NCI-H1417 (cell line): ENCODE measurements around the gene TTC12.
"Not testable (repeated sequence)": the region's sequence is repeated elsewhere in the genome, so short reads cannot be mapped to it uniquely, and the experiment has no call there.

Experiments used
- DNase-seq, 3 experiments: peaks; one replicate each; lab custom pipeline; 2025; lab: John Stamatoyannopoulos, UW

Gene TTC12

DNA sequence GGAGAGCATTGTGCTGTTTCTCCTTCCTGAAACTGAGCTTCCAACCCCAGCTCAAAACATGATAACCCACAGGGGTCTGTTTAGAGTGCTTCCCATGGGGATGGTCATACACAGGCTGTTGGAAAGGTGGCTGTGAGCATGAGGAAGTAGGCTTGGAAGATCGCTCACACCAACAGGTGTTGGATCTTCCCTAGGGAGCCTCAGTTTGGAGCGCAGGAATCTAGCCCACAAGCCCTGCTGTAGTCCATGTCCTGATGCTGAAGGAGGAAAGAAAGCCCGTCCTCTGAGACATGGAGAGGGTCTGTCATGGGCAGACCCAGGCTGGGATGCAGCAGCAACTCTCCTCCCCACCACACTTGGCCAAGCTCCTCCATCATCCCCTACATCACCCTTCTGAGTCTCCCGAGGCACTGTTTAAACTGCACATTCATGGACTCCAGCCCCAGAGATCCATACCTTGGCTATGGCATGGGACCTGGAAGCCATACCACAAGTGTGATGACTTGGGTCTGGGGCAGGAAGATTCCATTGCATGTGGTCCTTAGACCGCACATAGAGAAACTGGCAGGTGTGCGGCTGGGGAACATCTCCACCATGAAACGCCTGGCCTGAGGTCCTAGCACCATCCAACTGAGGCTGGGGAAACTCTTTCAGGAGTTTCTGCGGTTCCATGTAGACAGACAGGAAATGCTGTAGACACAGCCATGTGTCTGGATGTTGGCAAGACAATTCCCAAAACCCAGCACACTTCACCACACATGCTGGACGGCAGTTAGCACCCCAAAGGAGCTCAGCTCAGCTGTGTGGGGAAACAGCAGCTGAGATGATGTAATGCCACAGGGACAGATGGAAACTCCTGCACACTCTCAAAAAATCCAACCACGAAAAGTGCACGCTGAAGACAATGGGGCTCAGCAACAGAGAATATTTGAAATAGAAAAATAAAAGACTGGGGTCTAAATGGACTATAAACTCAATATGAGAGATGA is 27.6 kb upstream of the TTC12 start:
- DNase-seq: no peak

DNA sequence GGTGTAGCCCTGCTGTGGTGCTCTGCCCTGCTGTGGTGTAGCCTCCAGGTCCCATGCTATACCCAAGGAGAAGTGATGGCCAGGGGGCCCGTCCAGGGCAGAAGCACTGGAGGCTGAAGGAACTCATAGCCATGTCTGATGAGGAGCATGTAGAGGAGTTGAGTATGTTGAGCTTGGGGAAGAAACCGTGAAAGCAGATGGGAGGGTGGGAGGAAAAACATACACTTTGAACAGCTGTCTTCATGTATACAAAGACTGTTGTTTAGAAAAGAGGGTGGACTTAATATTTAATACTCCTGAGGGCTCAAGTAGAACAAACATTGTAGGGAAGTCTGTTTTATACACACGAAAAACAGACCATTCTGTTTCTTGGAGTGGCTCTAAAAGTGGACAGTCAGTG is 26.6 kb upstream of the TTC12 start:
- DNase-seq: no peak

DNA sequence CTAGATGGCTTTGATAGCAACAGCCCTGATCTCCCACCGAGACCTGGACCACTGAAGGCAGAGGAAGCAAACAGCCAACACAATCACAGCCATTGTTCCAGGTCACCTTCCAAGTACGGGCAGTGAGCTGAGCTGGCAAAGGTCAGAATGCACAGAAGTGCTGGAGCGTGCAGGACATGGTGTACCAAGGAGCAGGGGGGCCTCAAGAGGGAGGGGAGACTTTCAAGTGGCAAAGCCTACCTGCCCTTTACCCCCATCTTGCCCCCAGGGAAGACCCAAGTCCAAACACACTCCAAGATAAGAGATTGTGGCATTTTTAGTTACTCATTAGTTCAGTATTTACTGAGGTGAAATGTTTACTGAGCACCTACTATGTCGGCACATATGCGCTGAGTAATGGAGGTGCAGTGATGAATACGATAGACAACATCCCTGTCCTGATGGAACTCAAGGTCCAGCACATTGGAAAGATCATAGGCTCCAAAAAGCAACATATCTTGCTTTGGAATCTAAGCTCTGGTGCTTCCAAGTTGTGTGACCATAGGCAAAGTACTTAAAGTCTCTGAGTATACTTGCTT is 26.0 kb upstream of the TTC12 start:
- DNase-seq: no peak

DNA sequence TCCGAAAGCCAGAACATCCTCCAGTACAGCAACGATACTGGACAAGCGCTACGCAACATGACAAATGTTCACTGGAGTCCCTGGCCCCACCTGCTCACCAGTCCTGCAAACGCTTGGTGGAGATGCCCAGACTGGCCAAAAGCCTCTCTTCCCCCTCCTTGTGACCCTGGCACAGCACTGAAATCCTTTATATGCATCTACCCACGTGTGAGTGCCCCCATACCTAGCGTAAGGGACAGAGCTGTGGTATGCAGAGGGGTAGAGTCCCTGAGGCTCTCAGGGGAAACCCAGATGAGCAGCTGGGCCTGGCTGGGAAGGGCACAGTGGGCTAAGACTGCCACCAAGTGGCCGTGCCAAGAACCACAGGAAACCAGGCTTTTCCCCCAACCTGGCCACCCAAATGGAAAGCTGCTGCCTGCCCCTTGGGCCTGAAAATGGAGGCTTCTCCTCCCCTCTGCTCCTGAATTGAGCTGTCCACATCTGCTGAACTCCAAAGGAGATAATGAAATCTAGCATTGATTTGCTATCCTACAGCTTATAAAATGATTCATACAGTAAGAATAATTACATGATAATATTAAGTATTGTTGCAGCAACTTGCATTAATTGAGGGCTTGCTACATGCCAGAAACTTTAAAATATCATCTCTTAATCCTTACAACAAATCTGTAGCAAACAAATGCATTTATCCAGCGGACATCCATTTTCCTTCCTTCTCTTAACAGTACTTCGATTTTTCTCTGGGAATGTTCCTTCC is 24.8 kb upstream of the TTC12 start:
- DNase-seq: peak; percentile 59 to 79 (median 64)

DNA sequence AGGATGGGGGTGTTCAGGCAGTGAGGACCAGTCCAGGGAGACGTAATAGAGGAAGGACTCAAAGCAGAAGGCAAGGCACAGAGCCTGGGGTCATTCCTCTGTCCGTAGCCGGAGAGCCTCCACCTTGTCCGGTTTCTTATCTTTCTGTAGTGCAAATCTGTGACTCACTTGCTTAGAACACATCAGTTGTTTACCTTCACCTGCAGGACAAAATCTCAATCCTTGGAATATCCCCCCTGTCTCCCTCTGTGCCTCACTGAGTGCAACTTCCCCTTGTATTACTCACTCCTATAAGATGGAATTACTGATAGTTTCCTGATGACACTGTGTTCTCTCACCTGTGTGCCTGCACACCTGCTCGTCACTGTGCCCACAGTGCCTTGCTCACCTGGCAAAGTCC is 20.4 kb upstream of the TTC12 start:
- DNase-seq: no peak

DNA sequence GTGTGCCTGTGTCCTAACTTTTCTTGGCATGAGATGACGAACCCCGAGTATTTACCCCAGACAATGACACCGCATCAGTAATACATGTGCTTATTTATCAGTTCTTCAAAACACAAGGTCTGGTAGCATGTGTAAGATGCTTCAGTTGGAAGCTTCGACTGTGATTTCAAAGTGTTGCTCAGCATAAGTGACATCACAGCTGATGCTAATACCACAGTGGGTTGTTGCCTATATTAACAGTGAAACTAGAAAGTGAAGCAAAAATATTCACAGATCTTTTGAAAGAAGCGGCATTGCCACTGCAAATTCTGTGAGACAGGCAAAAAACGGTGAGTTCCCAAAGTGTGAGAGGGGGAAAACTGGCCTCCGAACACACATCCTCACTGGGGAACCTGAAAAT is 18.4 kb upstream of the TTC12 start:
- DNase-seq: no peak

DNA sequence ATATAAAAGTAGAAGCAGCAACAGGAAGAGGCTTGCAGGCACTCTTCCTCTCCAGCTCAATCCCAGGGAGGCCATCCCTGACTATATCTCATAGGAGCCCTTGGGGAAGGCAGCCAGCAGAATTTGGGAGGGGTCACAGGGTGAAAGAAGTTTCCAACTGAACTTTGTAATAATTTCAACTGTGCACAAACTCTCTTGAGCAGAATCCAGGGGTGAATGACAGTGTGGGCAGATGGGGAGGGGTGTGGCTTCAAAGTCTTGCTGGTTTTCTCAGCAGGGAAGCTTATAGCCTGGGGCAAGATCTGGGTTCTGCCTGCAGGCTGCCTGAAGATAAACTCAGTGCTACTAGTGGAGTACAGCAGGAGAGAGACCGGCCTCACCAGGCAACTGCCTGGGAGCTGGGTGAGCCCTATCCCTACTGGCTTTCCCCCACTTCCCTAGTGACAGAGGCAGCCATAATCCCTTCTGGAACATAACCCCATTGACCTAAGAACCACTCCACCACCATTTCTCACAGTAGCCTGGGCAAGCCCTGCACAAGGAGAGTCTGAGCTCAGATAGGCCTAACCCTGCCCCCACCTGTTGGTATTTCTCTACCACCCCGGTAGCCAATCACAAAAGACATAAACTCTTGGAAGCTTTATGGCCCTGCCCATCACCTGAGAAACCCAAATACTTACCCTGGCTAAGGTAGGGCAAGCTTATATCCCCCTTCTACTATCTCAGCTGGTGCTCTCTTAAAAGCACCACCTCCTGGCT is 17.8 kb upstream of the TTC12 start:
- DNase-seq: peak in 2 of 3 experiments; percentile 51 to 58

DNA sequence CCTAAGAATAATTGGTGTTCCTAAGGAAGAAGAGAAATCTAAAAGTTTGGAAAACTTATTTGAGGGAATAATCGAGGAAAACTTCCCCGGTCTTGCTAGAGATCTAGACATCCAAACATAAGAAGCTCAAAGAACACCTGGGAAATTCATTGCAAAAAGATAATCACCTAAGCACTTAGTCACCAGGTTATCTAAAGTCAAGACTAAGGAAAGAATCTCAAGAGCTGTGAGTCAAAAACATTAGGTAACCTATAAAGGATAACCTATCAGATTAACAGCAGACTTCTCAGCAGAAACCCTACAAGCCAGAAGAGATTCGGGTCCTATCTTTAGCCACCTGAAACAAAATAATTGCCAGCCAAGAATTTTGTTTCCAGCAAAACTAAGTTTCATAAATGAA is 15.9 kb upstream of the TTC12 start:
- DNase-seq: not testable (repeated sequence)

DNA sequence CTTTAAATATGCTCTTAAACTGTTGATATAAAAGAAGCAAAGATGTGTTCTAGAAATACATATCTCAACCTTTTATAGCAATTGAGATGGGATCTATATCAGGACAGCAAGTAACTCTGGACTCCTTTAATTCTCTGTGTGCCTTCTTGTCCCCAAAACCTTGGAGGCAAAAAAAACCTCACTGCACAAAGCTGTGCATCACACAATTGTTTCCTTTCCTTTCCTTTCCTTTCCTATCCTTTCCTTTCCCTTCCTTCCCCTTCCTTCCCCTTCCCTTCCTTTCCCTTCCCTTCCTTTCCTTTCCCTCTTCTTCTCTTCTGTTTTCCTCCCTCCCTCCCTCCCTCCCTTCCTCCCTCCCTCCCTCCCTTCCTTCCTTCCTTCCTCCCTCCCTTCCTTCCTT is 9.5 kb upstream of the TTC12 start:
- no peak for DNase-seq

DNA sequence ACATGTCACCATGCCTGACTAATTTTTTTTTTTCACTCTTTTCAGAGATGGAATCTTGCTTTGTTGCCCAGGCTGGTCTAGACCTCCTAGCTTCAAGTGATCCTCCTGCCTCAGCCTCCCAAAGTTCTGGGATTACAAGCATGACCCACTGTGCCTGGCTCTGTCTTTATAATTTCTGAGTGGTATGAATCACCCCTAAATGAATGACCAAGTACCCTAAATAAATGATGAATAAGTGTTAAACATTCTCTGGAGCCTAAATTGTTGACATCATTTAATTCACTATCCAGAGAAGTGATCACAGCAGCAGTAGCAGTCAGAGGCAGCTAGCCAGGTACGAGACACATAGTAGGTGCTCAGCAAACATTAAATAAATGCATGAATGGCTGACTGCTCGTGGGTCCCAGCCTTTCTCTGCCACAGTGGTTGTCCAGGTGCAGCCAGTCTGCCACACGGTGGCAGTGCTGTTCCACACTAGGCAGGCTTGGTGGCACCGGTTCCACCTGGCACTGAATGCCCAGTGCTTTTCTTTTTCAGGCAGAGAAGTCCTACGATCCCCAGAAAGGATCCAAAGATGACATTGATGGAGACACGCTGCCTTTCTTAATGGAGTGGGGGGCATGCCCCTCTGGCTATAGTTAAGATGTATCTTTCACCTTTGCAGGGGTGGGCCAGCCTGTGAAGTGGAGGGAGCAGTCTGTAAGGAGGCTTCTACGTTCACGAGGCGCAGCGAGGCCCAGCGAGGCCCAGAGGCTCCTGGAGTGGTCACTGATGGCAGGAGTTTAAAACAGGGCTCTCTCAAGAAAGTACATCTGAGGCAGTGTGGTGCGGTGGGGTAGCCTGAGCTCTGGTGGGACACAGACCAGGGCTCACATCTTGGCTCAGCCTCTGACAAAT is 8.7 kb upstream of the TTC12 start:
- peak; percentile 69 to 91 (median 76) for DNase-seq

DNA sequence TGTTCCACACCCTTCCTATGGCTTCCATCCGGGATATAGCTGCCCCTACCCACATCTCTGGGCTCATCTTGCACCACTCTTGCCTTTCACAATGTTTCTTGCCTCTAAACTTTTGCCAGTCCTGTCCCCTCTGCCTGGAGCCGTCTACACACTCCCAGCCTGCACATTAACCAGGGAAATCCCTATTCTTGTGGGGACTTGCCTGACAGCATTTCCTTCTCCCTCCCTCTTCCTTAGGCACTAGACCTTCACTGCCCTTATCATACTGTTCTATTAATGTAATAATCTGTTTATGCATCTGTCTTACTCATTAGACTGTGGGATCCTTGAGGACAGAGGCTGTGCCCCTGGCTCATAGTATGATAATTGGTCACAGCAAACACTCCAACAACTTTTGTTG is 5.8 kb upstream of the TTC12 start:
- no peak for DNase-seq

DNA sequence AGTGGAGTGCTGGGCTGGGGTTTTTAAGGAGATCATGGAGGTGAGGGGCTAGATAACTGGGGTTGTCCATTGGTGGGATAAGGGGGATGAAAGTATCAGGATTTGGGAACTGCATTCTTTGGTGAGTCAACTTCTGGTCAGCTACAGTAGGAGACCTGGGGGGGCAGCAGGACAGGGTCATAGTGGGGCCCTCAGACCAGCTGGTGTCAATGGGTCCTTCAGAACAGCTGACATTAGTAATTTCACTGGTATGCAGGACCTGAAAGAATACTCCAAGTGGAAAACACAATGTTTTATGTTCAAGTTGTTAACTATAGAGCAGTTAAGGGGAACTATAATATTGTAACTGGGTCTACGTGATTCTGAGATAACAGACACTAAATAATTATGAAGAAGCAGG is 2.8 kb upstream of the TTC12 start:
- DNase-seq: no peak

DNA sequence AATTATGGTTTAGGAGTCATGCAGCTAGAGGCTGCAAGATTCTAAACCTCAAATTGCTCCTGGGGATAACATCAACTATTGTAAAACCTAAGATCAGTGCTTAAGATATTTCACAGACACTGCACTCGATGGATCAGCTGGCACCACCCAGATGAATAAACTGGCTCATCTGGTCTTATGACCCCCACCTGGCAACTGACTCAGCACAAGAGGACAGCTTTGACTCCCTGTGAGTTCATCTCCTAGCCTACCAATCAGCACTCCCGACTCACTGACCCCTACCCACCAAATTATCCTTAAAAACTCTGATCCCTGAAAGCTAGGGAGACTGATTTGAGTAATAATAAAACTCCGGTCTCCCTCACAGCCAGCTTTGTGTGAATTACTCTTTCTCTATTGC is 782 bp upstream of the TTC12 start:
- no peak for DNase-seq

DNA sequence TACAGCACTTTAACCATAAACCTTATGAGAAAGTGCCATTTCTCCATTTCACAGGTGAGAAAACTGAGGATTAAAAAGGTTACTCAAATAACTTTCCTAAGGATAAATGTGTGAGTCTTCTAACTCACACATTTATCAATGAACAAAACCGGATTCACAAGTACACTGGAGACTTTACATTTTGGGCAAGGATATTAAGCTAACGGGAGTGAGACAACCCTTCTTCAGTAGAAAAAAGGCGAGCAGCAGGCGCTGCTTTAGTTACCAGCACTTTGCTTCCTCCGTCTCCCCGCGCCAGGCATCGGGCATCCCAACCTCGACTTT is 356 bp upstream of the TTC12 start:
- DNase-seq: no peak

DNA sequence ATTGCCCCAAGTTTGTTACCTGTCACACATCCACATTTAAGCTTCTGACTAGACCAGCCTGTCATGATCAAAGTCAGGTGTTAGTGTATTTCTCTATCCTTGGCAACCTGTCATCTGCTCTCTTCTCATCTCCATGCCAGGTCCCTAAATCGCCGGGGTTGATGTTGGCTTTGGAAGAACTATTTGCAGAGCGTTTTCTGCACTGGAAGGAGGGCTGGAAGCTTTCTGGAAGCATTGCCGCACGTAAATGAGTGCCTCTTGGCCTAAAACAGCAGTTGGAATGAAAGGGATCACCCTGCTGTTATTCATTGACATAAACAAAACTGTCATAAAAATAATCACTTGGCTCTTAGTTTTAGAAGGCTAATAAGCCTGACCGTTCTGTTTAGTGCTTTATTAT is 1.4 kb downstream of the TTC12 start:
- DNase-seq: peak in 2 of 3 experiments; percentile 25 to 76

DNA sequence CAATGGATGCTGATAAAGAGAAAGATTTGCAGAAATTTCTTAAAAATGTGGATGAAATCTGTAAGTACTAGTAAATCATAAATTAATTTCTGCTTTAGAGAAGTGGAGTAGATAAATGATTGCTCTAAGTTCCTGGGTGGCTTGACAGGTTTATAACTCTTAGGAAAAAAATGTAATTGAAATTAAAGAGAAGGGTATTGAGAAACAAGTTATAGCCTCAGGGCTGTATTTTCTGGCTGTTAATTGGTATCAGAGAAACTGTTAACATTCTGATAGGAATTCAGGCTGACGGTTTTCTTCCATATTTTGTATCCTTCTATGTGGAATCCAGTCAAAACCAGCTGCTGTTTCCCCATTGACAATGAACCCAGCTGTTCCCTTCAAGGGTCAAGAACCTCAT is 1.9 kb downstream of the TTC12 start:
- DNase-seq: peak in 1 of 3 experiments; percentile 76

DNA sequence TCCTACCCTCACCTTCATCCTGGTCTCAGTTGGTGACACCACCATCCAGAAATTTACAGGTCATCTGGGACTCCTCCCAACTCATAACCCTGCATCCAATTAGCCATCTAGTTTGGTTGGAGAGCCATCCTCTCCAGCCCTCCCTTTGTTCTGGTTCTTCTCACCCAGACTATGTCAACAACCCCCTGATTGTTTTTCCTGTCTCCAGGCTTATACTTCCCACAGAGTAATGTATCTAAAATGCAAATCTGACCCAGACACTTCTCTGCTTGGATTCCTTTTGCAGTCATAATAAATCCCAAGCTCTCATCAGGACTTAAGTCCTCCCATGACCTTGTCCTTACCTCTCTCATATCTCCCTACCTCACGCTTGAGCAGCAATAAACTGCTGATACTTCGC is 3.0 kb downstream of the TTC12 start:
- peak; percentile 24 to 80 (median 80) for DNase-seq

DNA sequence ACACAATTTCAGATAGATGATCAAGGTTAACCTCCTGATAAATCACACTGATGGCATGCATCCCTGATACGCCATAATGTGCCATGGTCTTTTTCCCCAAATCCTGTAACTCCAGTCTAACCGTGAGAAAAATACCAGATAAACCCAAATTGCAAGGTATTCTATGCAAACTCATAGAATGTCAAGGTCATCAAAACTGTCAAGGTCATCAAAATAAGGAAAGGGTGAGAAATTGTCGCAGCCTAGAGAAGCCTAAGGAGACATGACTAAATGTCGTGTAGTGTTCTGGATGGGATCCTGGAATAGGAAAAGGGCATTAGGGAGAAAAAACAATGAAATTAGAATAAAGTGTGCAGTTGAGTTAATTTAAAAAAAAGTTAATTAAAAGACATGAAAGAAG is 4.7 kb downstream of the TTC12 start:
- DNase-seq: no peak

DNA sequence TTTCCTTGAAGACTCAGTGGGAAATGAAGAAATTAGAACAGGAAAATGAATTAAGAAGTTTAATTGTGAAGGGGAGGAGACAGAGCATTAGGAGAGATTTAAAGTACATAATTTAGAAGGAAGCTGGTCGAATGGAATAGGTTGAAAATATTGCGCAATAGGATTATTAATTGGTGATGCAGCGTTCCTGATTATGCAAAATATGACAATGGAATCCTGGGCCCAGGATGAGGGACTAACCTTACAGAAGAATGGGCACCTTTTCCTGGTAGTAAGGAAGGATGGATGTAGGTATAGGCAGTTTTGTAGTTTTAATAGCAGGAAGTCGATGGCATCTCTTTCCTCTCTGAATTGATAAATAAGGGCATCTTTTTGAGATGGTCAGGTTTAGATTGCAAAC is 7.8 kb downstream of the TTC12 start:
- DNase-seq: no peak

DNA sequence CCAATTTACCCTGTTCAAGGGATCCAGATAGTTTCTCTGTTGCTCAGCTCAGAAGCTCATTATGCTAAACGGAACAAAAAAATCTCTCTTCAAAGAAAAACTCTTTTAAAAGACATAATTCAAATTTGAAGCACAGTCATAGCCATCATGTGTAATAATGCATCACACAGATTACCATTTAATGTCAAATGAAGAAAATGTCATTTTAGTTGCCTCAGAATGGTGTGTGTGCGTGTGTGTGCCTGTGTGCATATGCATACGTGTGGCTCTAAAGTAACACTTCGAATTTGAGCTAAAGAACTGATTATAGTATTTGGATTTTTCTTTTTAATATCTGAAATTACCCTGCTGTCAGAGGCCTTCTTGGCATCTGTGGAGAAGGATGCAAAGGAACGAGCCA is 9.9 kb downstream of the TTC12 start:
- DNase-seq: no peak

DNA sequence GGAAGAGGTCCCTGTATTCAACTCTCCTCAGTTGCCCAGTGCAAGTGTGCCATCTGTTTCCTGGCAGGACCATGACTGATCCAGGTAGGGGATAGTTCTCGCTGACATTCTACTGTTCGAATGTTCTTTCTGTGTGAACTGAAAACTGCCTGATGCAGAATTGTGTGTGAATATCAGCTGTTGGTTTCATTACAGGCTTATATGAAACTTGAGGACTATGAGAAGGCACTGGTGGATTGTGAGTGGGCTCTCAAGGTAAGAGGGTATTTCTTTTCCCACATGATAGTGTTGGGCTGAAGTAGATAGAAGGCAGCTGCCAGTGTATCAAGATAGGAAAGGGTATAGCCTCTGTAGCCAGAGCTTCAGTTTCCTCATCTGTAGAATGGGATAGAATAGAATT is 15.3 kb downstream of the TTC12 start:
- DNase-seq: no peak
